Measurements from ENCODE around the gene PRAMEF10. TPM values are rescaled to one million over a fixed set of nuclear protein-coding genes. Genes with fewer than 3 reads are reported as not detected.
"Not testable (repeated sequence)": the region's sequence is repeated elsewhere in the genome, so short reads cannot be mapped to it uniquely, and the experiment has no call there.

Gene PRAMEF10
- total RNA-seq (not detected), polyA plus RNA-seq (not detected)
- long read RNA-seq, donor 1 = 0 reads
- long read RNA-seq, donor 2 = 0 reads
- long read RNA-seq, donor 3 = 0 reads
- long read RNA-seq, donor 4 = 0 reads
- long read RNA-seq, donor 5 = 0 reads
- long read RNA-seq, donor 6 = 0 reads
- long read RNA-seq, donor 7 = 0 reads
- long read RNA-seq, donor 8 = 0 reads
- long read RNA-seq, donor 9 = 0 reads
- long read RNA-seq, donor 10 = 0 reads

- H3K4me1 ChIP-seq (replicated peaks in 1 of 2); H3K4me3 ChIP-seq; intact Hi-C loops (cut with DNase I); H3K9me3 ChIP-seq (replicated peaks in 1 of 3); H3K36me3 ChIP-seq (replicated peaks in 1 of 2); H3K27me3 ChIP-seq; H3K27ac ChIP-seq; DNase-seq: not testable (repeated sequence)
- WGBS, 4 donors = no CpG with 5 or more reads among the region's 1 CpG
Observed at GRCh38 chr1:12898170-12898569, at the start of gene PRAMEF10. TSS of gene PRAMEF10 (minus strand) at chr1:12898270. CDS start at chr1:12895847, 2,423 bp downstream.

- H3K27me3 ChIP-seq; H3K27ac ChIP-seq; H3K36me3 ChIP-seq (replicated peaks in 1 of 2); H3K9me3 ChIP-seq (replicated peaks in 1 of 3); H3K4me1 ChIP-seq (replicated peaks in 1 of 2); DNase-seq; H3K4me3 ChIP-seq; intact Hi-C loops (cut with DNase I): not testable (repeated sequence)
- WGBS, 4 donors = 83 to 94% (median 88%) methylated on average over 2 to 3 of the region's 4 CpGs
Observed at GRCh38 chr1:12947480-12947879, 49.4 kb upstream of the PRAMEF10 start, which contains the start of gene PRAMEF6. TSS of gene PRAMEF6 (minus strand) at chr1:12947580. CDS start at chr1:12942518, 5,062 bp downstream.

- DNase-seq; H3K4me1 ChIP-seq (replicated peaks in 1 of 2); H3K27me3 ChIP-seq; H3K36me3 ChIP-seq (replicated peaks in 1 of 2); H3K9me3 ChIP-seq (replicated peaks in 1 of 3); H3K4me3 ChIP-seq; intact Hi-C loops (cut with DNase I); H3K27ac ChIP-seq: not testable (repeated sequence)
- 9 to 40% (median 36%) methylated on average over 1 to 3 of the region's 5 CpGs; no CpG with 5 or more reads in 1 of the 4 donors for WGBS, 4 donors
Observed at GRCh38 chr1:12924368-12924767, 26.3 kb upstream of the PRAMEF10 start.

- H3K27me3 ChIP-seq; DNase-seq; H3K9me3 ChIP-seq (replicated peaks in 1 of 3); H3K4me3 ChIP-seq; H3K36me3 ChIP-seq (replicated peaks in 1 of 2); H3K4me1 ChIP-seq (replicated peaks in 1 of 2); intact Hi-C loops (cut with DNase I); H3K27ac ChIP-seq: not testable (repeated sequence)
- 58 to 76% (median 67%) methylated on average over 2 of the region's 2 CpGs; no CpG with 5 or more reads in 1 of the 4 donors for WGBS, 4 donors
Observed at GRCh38 chr1:12921749-12922148, 23.7 kb upstream of the PRAMEF10 start.

GRCh38 chr1:12916310-12916709, 18.2 kb upstream of the PRAMEF10 start, which contains the start of gene PRAMEF7:
TSS of gene PRAMEF7 (plus strand) at chr1:12916610. CDS start at chr1:12917693, 1,083 bp downstream.
- H3K36me3 ChIP-seq (replicated peaks in 1 of 2); H3K27ac ChIP-seq; intact Hi-C loops (cut with DNase I); H3K27me3 ChIP-seq; H3K4me3 ChIP-seq; H3K9me3 ChIP-seq (replicated peaks in 1 of 3); DNase-seq; H3K4me1 ChIP-seq (replicated peaks in 1 of 2): not testable (repeated sequence)
- no CpG with 5 or more reads among the region's 1 CpG for WGBS, 4 donors

- H3K27me3 ChIP-seq; DNase-seq; H3K9me3 ChIP-seq (replicated peaks in 1 of 3); intact Hi-C loops (cut with DNase I); H3K36me3 ChIP-seq (replicated peaks in 1 of 2); H3K4me3 ChIP-seq; H3K4me1 ChIP-seq (replicated peaks in 1 of 2); H3K27ac ChIP-seq: not testable (repeated sequence)
- WGBS, 4 donors = 66 to 80% methylated on average over 3 to 4 of the region's 5 CpGs; no CpG with 5 or more reads in 2 of the 4 donors
Observed at GRCh38 chr1:12903793-12904572, 5.9 kb upstream of the PRAMEF10 start.

GRCh38 chr1:12899186-12899585, 1.1 kb upstream of the PRAMEF10 start:
- H3K9me3 ChIP-seq (replicated peaks in 1 of 3); DNase-seq; H3K4me3 ChIP-seq; H3K36me3 ChIP-seq (replicated peaks in 1 of 2); H3K27me3 ChIP-seq; intact Hi-C loops (cut with DNase I); H3K4me1 ChIP-seq (replicated peaks in 1 of 2); H3K27ac ChIP-seq: not testable (repeated sequence)

GRCh38 chr1:12886101-12886500, 12.0 kb downstream of the PRAMEF10 start, which contains the start of gene PRAMEF4:
TSS of gene PRAMEF4 (minus strand) at chr1:12886201. CDS start at chr1:12883394, 2,807 bp downstream.
- H3K27me3 ChIP-seq; H3K27ac ChIP-seq; DNase-seq; H3K36me3 ChIP-seq (replicated peaks in 1 of 2); H3K4me3 ChIP-seq; intact Hi-C loops (cut with DNase I); H3K4me1 ChIP-seq (replicated peaks in 1 of 2); H3K9me3 ChIP-seq (replicated peaks in 1 of 3): not testable (repeated sequence)
- WGBS, 4 donors = 61 to 77% (median 67%) methylated on average over 2 to 3 of the region's 3 CpGs

GRCh38 chr1:12878453-12878852, 19.6 kb downstream of the PRAMEF10 start:
- 80 to 89% (median 86%) methylated on average over 2 to 3 of the region's 4 CpGs for WGBS, 4 donors
- intact Hi-C loops (cut with DNase I) = not testable (repeated sequence)

GRCh38 chr1:12863131-12863880, 34.8 kb downstream of the PRAMEF10 start:
- H3K27ac ChIP-seq; DNase-seq; H3K4me1 ChIP-seq (replicated peaks in 1 of 2); H3K36me3 ChIP-seq (replicated peaks in 1 of 2); intact Hi-C loops (cut with DNase I); H3K27me3 ChIP-seq; H3K9me3 ChIP-seq (replicated peaks in 1 of 3); H3K4me3 ChIP-seq: not testable (repeated sequence)
- WGBS, 4 donors = 75 to 79% (median 77%) methylated on average over 2 to 3 of the region's 7 CpGs; no CpG with 5 or more reads in 1 of the 4 donors

More at GRCh38 chr1:12878453-12878852, 19.6 kb downstream of the PRAMEF10 start:
- H3K4me1 ChIP-seq (replicated peaks in 1 of 2); DNase-seq; H3K36me3 ChIP-seq (replicated peaks in 1 of 2); H3K27me3 ChIP-seq; H3K9me3 ChIP-seq (replicated peaks in 1 of 3); H3K4me3 ChIP-seq; H3K27ac ChIP-seq: not testable (repeated sequence)
